ENCODE data around the gene GJA5.

GJA5 gene

DNA sequence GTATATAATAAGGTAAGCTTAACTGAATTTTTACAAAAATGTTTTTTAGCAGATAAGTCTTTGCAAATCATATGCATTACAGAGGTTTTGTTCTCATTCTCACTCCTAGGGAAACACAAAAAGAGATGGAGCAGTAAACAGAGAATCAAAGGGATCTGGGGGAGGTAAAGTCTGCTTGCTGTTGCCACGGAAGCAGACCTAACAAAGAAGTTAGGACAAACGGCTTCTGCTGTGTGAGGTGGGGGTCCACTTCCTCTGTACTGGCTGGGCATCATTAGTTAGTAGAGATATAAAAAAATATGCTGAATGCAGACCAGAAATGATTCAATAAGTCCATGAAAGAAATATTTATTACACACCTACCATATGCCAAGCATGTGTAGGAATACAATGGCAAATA, 34.2 kb downstream of the GJA5 start:
- no peak for DNase-seq

DNA sequence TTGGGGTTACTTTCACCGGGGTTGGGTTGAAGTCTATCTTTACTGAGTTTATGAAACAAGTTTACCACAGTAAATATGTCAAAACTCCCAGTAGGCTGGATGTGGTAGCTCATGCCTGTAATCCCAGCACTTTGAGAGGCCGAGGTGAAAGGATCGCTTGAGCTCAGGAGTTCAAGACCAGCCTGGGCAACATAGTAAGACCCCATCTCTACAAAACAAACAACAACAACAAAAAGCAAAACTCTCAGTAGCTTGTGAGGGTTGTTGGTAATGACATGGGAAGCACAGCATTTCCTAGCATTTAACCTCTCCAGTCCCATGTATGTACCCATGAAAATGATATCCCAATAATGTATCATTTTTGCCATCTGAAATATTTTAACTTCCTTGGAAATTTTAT, 34.7 kb downstream of the GJA5 start:
- DNase-seq = no peak

DNA sequence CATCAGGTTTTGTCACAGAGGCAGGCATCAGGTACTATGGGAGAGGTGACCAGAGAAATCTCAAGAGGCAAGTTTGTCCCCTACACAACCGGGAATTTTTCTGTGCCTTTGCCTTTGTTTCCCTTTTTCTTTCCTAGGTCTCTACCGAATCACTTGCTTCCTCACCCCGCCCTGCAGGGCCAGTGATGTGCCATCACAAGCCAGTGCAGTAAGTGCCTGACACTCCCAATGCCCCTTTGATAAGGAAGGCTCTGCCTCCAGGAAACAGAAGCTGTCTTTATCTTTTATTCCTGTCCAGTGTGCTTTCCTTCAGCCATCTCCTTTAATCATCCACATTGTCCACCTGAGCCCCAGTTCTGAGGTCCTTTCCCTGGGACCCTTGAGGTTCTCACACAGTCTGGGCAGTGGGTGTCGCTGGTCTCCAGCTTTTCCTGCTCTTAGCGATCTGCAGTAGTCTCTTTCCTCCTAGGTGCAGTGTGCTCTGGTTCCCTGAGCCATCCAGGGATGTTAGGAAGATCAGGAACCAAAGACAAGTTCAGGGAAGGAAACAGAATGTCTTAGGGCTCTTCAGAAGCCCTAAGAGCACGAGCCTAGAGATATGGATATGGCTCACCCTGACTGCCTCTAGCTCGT, 36.6 kb downstream of the GJA5 start:
- DNase-seq = peak; percentile 9

DNA sequence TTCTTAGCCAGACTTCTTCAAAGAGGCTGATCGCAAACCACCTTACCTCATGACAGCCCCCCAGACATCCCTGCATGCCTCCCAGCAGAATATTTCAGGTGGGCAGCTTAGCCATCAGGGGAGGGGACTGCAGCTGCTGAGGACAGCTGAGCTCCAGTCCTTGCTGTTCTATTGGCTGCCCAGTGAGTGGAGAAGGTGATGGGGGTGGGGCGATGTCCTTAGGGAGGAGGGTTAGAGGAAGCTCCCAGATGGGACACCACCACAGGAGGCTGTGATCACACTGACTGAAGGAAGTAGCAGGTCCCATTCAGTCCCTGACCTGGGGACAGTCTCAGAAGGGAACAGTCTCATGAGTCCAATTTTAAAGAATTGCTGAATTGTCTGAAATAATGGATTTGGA, 38.3 kb downstream of the GJA5 start:
- DNase-seq = no peak

DNA sequence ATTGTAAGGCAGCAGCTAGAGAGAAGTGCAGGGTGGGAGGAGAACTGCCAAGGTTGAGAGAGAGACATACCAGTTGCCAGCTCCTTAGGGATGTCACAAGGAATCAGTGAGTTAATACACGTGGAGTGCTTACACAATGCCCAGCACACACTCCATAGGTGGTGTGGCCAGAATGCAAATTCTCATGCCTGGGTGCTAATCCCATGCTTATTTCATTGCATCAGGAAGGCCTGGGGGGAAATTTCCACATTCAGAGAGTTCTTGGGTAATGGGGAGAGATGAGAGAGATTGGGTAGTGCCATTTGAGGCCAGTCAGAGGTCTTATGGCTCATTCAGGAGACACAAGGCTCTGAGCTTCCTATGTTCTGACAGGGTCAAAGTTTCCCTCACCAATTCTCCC, 38.7 kb downstream of the GJA5 start:
- no peak for DNase-seq

DNA sequence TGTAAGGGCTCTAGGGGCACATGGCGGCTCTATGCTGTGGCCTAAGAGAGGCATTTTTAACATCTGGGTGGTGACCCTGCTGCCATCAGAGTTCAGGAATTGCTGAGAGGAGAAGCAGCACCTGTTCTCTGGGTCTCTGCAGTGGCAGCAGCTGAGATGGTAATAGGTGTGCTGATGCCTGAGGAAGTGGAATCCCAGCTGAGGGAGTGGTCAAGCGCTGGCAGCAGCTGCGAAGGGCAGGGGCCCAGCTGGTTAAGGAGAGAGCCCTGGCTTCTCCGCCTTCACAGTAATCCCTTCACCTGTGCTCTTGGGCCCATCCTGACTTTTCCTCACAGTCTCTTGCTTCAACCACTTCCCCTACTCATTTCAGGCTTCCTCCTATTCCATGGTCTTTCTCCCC, 39.8 kb downstream of the GJA5 start:
- DNase-seq = no peak

DNA sequence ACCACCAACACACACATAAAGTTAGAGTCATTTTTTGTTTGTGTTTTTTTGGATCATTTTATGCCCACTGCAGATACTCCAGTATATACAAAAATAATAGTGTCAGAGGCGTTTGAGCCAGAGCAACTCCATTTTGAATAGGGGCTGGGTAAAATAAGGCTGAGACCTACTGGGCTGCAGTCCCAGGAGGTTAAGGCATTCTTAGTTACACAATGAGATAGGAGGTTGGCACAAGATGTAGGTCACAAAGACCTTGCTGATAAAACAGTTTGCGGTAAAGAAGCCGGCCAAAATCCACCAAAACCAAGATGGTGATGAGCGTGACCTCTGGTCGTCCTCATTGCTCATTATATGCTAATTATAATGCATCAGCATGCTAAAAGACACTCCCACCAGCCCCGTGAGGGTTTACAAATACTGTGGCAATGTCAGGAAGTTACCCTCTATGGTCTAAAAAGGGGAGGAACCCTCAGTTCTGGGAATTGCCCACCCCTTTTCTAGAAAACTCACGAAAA, 40.6 kb downstream of the GJA5 start:
- no peak for DNase-seq

DNA sequence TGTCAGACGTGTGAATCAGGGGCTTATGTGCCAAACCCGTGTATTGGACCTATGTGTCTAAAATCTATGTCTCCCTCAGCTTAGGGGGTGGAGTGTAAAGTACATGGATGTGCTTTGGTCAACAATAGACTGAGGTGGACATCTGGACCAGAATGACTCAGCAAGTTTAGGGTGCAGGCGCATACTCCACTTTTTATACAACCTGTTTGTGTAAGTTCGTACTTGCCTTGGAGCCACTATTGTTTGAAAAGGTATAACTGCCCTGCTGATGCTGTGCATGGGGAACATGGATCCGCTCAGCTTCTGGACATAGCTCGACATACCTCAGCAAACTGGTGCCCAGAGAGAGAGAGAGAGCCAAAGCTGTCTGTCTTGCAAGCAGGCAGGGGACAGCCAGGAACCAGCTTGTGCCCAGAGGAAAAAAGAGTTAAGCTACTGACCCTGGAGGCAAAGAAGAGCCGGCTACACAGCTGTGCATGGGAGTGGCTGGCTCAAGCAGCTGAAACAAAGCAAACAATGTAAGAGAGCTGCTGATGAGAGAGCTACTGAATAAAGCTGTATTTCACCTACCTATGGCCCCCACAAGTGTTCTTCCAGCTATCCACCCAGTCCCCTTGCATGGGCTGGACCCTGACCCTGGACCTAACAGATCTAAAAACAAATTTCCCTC, 41.2 kb downstream of the GJA5 start:
- DNase-seq = no peak

DNA sequence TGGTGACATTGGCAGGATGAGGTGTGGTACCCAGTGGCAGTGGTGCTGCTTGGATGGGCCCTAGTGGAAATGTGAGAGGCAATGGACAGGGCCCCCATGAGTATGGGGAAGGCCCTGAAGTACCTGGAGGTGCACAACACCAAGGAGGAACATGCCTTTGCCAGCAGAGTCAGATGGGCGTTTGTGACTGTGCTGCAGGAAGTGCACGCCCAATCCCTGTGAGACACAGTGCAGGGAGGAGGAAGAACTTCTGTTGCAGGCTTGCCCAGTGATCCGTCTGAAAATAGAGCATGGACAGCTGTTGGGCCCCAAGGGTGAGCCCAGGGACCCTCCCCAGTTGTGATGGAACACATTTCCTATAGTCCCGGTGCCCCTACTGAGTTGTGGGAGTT, 42.7 kb downstream of the GJA5 start:
- peak; percentile 4 for DNase-seq

DNA sequence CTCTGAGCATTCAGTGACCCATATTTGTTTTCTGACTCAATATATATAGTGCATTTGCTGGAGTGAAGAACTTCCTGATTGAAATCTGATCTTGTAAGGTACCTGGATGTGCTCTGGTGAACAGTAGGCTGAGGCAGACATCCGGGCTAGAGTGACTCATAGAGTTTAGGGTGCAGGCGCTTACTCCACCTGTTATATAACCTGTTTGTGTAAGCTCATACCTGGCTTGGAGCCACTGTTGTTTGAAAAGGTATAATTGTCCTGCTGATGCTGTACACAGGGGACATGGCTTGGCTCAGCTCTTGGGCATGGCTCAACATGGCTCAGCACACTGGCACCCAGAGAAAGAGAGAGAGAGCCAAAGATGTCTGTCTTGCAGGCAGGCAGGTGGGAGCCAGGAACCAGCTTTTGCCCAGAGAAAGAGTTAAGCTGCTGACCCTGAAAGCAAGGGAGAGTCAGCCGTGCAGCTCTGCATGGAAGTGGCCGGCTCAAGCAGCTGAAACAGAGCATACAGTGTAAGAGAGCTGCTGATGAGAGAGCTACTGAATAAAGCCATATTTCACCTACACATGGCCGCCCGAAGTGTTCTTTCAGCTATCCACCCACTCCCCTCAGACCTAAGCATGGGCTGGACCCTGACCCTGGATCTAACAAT, 43.2 kb downstream of the GJA5 start:
- peak; percentile 5 for DNase-seq

DNA sequence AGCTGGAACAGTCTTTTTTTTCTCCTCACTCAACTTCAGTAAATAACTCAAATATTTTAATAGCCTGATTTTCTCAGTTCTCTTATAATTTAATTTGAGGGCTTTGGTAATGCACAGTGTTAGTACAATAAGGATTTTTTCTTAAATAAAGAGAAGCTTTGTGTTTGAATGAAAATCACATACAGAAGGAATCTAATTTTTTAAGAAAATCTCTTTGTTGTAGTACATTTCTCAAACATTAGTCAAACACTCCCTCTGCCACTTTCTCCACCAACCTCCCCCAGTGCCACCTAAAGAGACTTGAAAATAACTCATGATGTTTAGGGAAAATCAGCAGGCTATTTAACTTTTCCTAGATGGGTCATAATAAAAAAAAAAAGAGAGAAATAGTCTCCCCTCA, 47.8 kb downstream of the GJA5 start:
- no peak for DNase-seq
